HG02642 (cell line): ENCODE results near the gene ZNF598.
A peak's percentile ranks its signal among the peaks of the same experiment; 100 is the strongest.
"Not testable (repeated sequence)": the region's sequence is repeated elsewhere in the genome, so short reads cannot be mapped to it uniquely, and the experiment has no call there.

Experiments
- ATAC-seq: cut with Tn5 transposase; IDR thresholded peaks from one replicate; pipeline ENCODE4 v1.9.1; 2021; ENCODE audit warnings: mild to moderate bottlenecking; ENCODE audit not compliant: unreplicated experiment, poor library complexity

ZNF598 gene

GRCh38 chr16:1962161-1963153, 47.2 kb downstream of the ZNF598 start:
- ATAC-seq = not testable (repeated sequence)

DNA sequence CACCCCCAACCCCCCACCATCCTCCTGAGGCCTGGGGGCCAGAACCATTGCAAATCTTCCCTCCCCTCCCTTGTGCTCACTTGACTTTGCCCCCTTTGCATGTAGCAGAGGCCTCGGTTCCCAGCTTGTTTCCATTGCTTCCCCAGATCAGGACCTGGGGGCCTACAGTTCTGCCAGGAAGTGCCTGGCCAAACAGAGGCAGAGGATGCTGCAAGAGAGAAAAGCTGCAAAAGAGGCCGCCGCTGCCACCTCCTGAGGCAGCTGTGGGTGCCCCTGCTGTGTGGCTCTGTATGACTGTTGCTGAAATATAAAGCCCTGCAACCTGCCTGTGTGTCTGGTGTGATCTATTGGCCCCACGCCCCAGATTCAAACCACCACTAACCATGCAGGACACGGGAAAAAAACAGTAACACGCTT, 48.0 kb downstream of the ZNF598 start:
- ATAC-seq = no peak

- ATAC-seq = no peak
Observed at GRCh38 chr16:1960665-1961630, 48.7 kb downstream of the ZNF598 start.

- ATAC-seq = peak; percentile 76
Observed at GRCh38 chr16:1959269-1960039, 50.2 kb downstream of the ZNF598 start, which contains the start of gene NDUFB10. Gene NDUFB10 (plus strand): TSS chr16:1959538. CDS start chr16:1959625, 87 bp downstream.

DNA sequence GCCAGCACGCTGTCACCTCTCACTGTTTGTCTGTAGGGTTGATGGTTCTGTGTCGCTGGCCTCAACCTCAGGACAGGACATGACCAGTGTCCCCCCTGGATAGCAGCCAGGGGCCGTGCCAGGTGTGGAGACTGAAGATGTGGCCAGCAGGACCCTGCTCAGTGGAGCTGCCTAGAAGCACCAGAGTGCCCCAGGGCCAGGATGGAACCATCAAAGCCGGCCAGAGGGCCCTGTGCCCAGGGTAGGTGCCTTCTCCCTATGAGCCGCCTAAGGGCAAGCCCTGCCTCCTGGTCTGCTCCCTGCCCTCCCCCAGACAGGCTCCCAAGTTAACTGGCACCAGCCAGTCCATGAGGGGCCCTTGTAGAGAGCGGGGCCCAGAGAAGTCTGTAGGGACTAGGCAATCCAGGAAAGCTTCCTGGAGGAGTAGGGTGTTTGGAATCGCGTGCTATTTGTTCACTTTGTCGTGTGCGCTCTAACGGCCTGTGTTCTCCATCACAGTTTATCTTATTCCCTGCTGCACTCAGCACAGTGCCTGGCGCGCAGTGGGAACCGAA, 50.8 kb downstream of the ZNF598 start:
- no peak for ATAC-seq

- ATAC-seq = not testable (repeated sequence)
Observed at GRCh38 chr16:1958143-1958491, 51.5 kb downstream of the ZNF598 start.

- not testable (repeated sequence) for ATAC-seq
Observed at GRCh38 chr16:1957434-1958142, 52.0 kb downstream of the ZNF598 start.

DNA sequence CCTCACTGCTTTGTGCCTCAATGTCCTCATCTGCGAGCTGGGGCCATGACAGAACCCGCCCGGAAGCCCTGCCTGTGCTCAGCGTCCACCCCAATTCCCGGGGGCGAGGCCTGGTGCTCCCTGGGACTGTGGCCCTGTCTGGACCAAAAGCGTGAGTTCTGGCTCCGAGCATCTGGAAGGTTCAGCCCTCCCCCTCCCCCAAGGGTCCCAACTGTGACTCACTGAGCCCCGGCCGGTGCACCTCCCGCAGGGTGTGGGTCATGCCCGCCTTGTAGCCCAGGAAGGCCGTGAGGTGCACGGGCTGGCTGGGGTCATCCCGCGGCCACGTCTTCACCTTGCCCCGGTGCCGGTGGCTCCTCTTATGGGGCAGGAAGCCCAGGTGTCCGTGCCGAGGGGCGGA, 55.9 kb downstream of the ZNF598 start:
- no peak for ATAC-seq

GRCh38 chr16:1950559-1950958, 59.1 kb downstream of the ZNF598 start:
- ATAC-seq = no peak

DNA sequence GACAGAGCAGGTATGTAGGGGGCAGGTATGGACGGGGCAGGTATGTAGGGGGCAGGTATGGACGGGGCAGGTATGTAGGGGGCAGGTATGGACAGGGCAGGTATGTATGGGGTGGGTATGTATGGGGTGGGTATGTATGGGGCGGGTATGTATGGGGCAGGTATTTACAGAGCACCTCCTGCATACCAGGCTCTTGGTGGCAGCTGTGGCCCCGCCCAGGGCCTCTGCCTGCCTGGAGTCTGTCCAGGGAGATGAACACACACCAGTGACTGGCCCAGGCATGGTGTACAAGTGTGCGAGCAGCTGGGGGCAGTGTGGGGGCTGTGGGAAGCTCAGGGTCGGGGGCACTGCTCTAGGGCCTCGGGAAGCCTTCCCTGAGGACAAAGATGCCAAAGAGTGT, 59.6 kb downstream of the ZNF598 start:
- no peak for ATAC-seq

DNA sequence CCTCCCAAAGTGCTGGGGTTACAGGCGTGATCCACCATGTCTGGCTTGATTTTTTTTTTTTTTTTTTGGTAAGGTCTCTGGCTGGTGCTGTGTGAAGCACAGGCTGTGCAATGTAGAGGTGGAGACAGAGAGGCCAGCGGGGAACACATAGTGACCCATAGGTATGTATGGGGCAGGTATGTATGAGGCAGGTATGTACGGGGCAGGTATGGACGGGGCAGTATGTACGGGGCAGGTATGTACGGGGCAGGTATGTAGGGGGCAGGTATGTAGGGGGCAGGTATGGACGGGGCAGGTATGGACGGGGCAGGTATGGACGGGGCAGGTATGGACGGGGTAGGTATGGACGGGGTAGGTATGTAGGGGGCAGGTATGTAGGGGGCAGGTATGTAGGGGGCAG, 60.1 kb downstream of the ZNF598 start:
- no peak for ATAC-seq
